SK-N-SH (cell line): Measurements from ENCODE around the gene IFITM1. TPM values are rescaled to one million over a fixed set of nuclear protein-coding genes. Genes with fewer than 3 reads are reported as not detected.

Experiments used
- CTCF ChIA-PET: fragments of 300-600, 350-600 bp; formaldehyde crosslinking; extraction: SDS; loops from one replicate; lab custom pipeline; 2021; lab: Yijun Ruan, JAX
- POLR2A ChIA-PET: fragments of 350-600 bp; sonication (Branson Sonifier 250); formaldehyde crosslinking; extraction: SDS; loops from one replicate; lab custom pipeline; 2020; ENCODE audit warnings: antibody characterized with exemption, inconsistent platforms; lab: Yijun Ruan, JAX
- DNase-seq: peaks from one replicate; pipeline ENCODE4 v3.0.0; 2012
- H2AFZ ChIP-seq: fragments of 200-600 bp; sonication (generic); 2 replicates; pipeline ENCODE4 v1.8.1; 2016; ENCODE audit warnings: antibody characterized with exemption, mild to moderate bottlenecking, low read depth
- H3F3A ChIP-seq: fragments of 200-600 bp; sonication (generic); replicated peaks from 2 replicates; pipeline ENCODE3; 2016; ENCODE audit warnings: antibody characterized with exemption, mild to moderate bottlenecking; ENCODE audit not compliant: insufficient read depth
- H3K27ac ChIP-seq, 2 experiments: fragments of 200-500 bp in 1 of 2; fragments of 200-600 bp in 1 of 2; sonication (Bioruptor generic) in 1 of 2; sonication (generic), shearing (Covaris generic) in 1 of 2; 2 replicates each; pipeline versions ENCODE4 v1.5.1 to v1.6.1; 2014 to 2016; ENCODE audit warnings: low read depth in 2 of 2, inconsistent platforms in 1 of 2, low read length in 1 of 2, mild to moderate bottlenecking in 1 of 2, mixed read lengths in 1 of 2
- H3K27me3 ChIP-seq: fragments of 200-600 bp; sonication (generic), shearing (Covaris generic); 2 replicates; pipeline ENCODE4 v1.6.1; 2016; ENCODE audit warnings: mixed run types; ENCODE audit not compliant: insufficient read depth
- H3K36me3 ChIP-seq, 2 experiments: fragments of 200-500 bp in 1 of 2; fragments of 200-600 bp in 1 of 2; sonication (Bioruptor generic) in 1 of 2; sonication (generic) in 1 of 2; replicated peaks in 1 of 2; 2 replicates each; pipeline versions ENCODE3 to v1.5.1; 2014 to 2016; ENCODE audit warnings: low read length in 1 of 2, mild to moderate bottlenecking in 1 of 2; ENCODE audit not compliant: insufficient read depth in 2 of 2, control insufficient read depth in 1 of 2
- H3K4me1 ChIP-seq, 2 experiments: fragments of 200-500 bp in 1 of 2; fragments of 200-600 bp in 1 of 2; sonication (Bioruptor generic) in 1 of 2; sonication (generic), shearing (Covaris generic) in 1 of 2; 2 replicates each; pipeline versions ENCODE4 v1.5.1 to v1.6.1; 2014 to 2016; ENCODE audit warnings: low read depth in 1 of 2, low read length in 1 of 2, mixed run types in 1 of 2; ENCODE audit not compliant: insufficient read depth in 2 of 2, control insufficient read depth in 1 of 2
- H3K4me2 ChIP-seq: fragments of 200-600 bp; sonication (generic), shearing (Covaris generic); 2 replicates; pipeline ENCODE4 v1.6.1; 2017; ENCODE audit warnings: mixed run types
- H3K4me3 ChIP-seq, 2 experiments: fragments of 200-500 bp in 1 of 2; fragments of 200-600 bp in 1 of 2; sonication (Bioruptor generic) in 1 of 2; sonication (generic), shearing (Covaris generic) in 1 of 2; 2 replicates each; pipeline versions ENCODE4 v1.5.1 to v1.8.1; 2014 to 2016; ENCODE audit warnings: low read depth in 2 of 2, inconsistent platforms in 1 of 2, low read length in 1 of 2, mild to moderate bottlenecking in 1 of 2, mixed read lengths in 1 of 2, moderate library complexity in 1 of 2
- H3K79me2 ChIP-seq: fragments of 200-600 bp; sonication (generic); 2 replicates; pipeline ENCODE4 v1.8.1; 2017; ENCODE audit warnings: mild to moderate bottlenecking; ENCODE audit not compliant: insufficient read depth
- H3K9ac ChIP-seq: fragments of 200-600 bp; sonication (generic); 2 replicates; pipeline ENCODE4 v1.6.1; 2017; ENCODE audit warnings: mixed run types
- H3K9me2 ChIP-seq: fragments of 200-600 bp; sonication (generic); 2 replicates; pipeline ENCODE4 v1.6.1; 2017; ENCODE audit warnings: mixed run types
- H3K9me3 ChIP-seq: fragments of 200-600 bp; sonication (generic); 2 replicates; pipeline ENCODE4 v1.6.1; 2017; ENCODE audit warnings: mixed run types, mild to moderate bottlenecking, moderate library complexity
- H4K20me1 ChIP-seq: fragments of 200-600 bp; sonication (generic); 2 replicates; pipeline ENCODE4 v1.6.1; 2017; ENCODE audit warnings: mild to moderate bottlenecking, mixed run types; ENCODE audit not compliant: insufficient read depth
- FOSL2 ChIP-seq: IDR thresholded peaks from 2 replicates; pipeline ENCODE4 v1.4.0; 2012; ENCODE audit warnings: low read depth, mild to moderate bottlenecking, moderate library complexity, borderline replicate concordance
- FOXJ3 ChIP-seq: sonication (generic); formaldehyde crosslinking; IDR thresholded peaks from 2 replicates; pipeline ENCODE4 v1.5.1; 2020; ENCODE audit warnings: mild to moderate bottlenecking, missing genetic modification reagents
- IRF3 ChIP-seq: fragments of 150-350 bp; IDR thresholded peaks from 2 replicates; pipeline ENCODE4 v1.6.1; 2016; ENCODE audit warnings: mild to moderate bottlenecking, low read depth, low read length
- PBX3 ChIP-seq: IDR thresholded peaks from 2 replicates; pipeline ENCODE4; 2012
- POLR2AphosphoS5 ChIP-seq: IDR thresholded peaks from 2 replicates; pipeline ENCODE4 v1.6.1; 2012; ENCODE audit warnings: low read depth, low read length
- RCOR1 ChIP-seq: fragments of 150-350 bp; IDR thresholded peaks from 2 replicates; pipeline ENCODE4 v1.6.1; 2017; ENCODE audit warnings: antibody characterized with exemption, low read length
- REST ChIP-seq: IDR thresholded peaks from 2 replicates; pipeline ENCODE4 v1.6.1; 2012; ENCODE audit warnings: mild to moderate bottlenecking, low read depth, low read length, moderate library complexity
- ZBTB33 ChIP-seq: IDR thresholded peaks from 2 replicates; pipeline ENCODE4 v1.4.0; 2012; ENCODE audit warnings: low read depth, borderline replicate concordance
- WGBS: methylation state at CpG from one replicate; pipeline ENCODE4 v1.1.6; 2017; ENCODE audit warnings: low lambda C conversion rate; 5-methylcytosine and 5-hydroxymethylcytosine counted together
- polyA plus RNA-seq, 3 experiments: library from polyadenylated mRNA; depleted of rRNA; stranded (reverse); fragments of >200 nt; gene quantifications; 2 replicates each; pipeline ENCODE4 v1.2.3, GENCODE V29; 2012

IFITM1 gene
- polyA plus RNA-seq, 1 of the 3 experiments (the other 2 are of a cell fraction): 19.4 TPM

- Histone ChIP-seq H4K20me1 (no peaks in the 10 kb centered on the region), H3K4me1 (no peaks in the 10 kb centered on the region; a peak in 1 of 4 replicates), H3K36me3 (no peaks in the 10 kb centered on the region), H3K79me2 (no peaks in the 10 kb centered on the region), H3K27ac (no peak overlapping the region), H3K4me2 (no peak overlapping the region), H3F3A (no peaks in the 10 kb centered on the region), H3K9me2 (no peaks in the 10 kb centered on the region), H3K4me3 (no peak overlapping the region), H3K9me3 (no peaks in the 10 kb centered on the region), H3K9ac (no peak overlapping the region), H2AFZ (no peak overlapping the region), H3K27me3 (no peaks in the 10 kb centered on the region)
- no peak for DNase-seq
- WGBS: 88% methylated on average over 25 of the region's 25 CpGs
- ChIA-PET POLR2A (no interaction called here), CTCF (interaction anchor here (1.3 kb wide), 1 partner anchor 28 kb away, joined by 4 read pairs; no protein-coding TSS in a partner anchor)
- TF ChIP-seq RCOR1 (no peak), REST (no peak), FOXJ3 (CRISPR knock-in tag) (no peak), POLR2AphosphoS5 (no peak), ZBTB33 (no peak), IRF3 (no peak), FOSL2 (no peak), PBX3 (no peak)
These were observed 20.6 kb downstream of the IFITM1 start for GRCh38 chr11:334264-334994.
